Measurements from ENCODE around the gene SEC24D. TPM values are rescaled to one million over a fixed set of nuclear protein-coding genes. Genes with fewer than 3 reads are reported as not detected.

The SEC24D gene
- total RNA-seq, 1 experiment from 2014 or later: 61.5 TPM

GRCh38 chr4:118799231-118799942, 36.5 kb downstream of the SEC24D start:
- H3T11ph ChIP-seq (ENCODE audit: low read length): no peak overlapping the region
- peak overlapping the region in 2 of 3 experiments; percentile 27 to 28; a peak in 2 of 7 replicates for H3K27ac Mint-ChIP-seq
- peaks cover 45 to 66% (median 52%) of the 10 kb centered on the region in 3 experiments for H3K36me3 Mint-ChIP-seq (ENCODE audit: insufficient read depth in 1 of 3, low read depth in 3 of 3)
- H4K20me1 ChIP-seq (ENCODE audit: control insufficient read depth, insufficient read depth, insufficient read length): no peaks in the 10 kb centered on the region
- H3K4me3 Mint-ChIP-seq: no peak overlapping the region
- WGBS (ENCODE audit: extremely low coverage, insufficient read length, low lambda C conversion rate): no CpG with 5 or more reads among the region's 9 CpGs
- no peak for DNase-seq
- no peak overlapping the region for H2BK15ac ChIP-seq (ENCODE audit: low read depth, low read length)
- no peaks in the 10 kb centered on the region for H3K79me1 ChIP-seq (ENCODE audit: insufficient read depth, low read depth, low read length, poor library complexity, severe bottlenecking)
- no peak overlapping the region for H2AFZ ChIP-seq (ENCODE audit: low read length)
- H3K9me3 Mint-ChIP-seq: no peaks in the 10 kb centered on the region
- H3K4me1 ChIP-seq (ENCODE audit: insufficient read depth, low read length): no peaks in the 10 kb centered on the region; the same call in 1 of the 2 replicates
- no peaks in the 10 kb centered on the region for H3K27me3 Mint-ChIP-seq (ENCODE audit: low read depth)
- H2BK20ac ChIP-seq (ENCODE audit: low read depth, low read length, poor library complexity, severe bottlenecking): no peak overlapping the region
- H2BK5ac ChIP-seq (ENCODE audit: insufficient read length, low read length): no peak overlapping the region
- no peak overlapping the region for H3K9ac ChIP-seq (ENCODE audit: extremely low read depth, insufficient read length, low read length)
- H3K23me2 ChIP-seq (ENCODE audit: insufficient read length, low read depth, low read length, poor library complexity, severe bottlenecking): no peaks in the 10 kb centered on the region
- H3K27ac ChIP-seq (ENCODE audit: insufficient read length, low read depth, low read length): no peak overlapping the region
- H3K79me2 ChIP-seq (ENCODE audit: insufficient read depth, low read length): no peaks in the 10 kb centered on the region
- H2BK12ac ChIP-seq (ENCODE audit: insufficient read length, low read depth, low read length): no peak overlapping the region
- H2BK120ac ChIP-seq (ENCODE audit: low read depth, low read length, poor library complexity, severe bottlenecking): no peak overlapping the region
- H2AK5ac ChIP-seq (ENCODE audit: insufficient read length, low read length): no peak overlapping the region
- H3K14ac ChIP-seq (ENCODE audit: insufficient read depth, low read length): no peak overlapping the region
- H3K18ac ChIP-seq (ENCODE audit: insufficient read length, low read depth, low read length): no peak overlapping the region
- H4K8ac ChIP-seq (replicated peaks; ENCODE audit: insufficient read length, low read depth, low read length): no peak overlapping the region
- H3K4me1 Mint-ChIP-seq: peaks cover 19 to 21% of the 10 kb centered on the region in 2 experiments
- H3K9me3 ChIP-seq (ENCODE audit: control insufficient read depth, low read depth, low read length): no peaks in the 10 kb centered on the region
- H3K4me2 ChIP-seq (ENCODE audit: insufficient read depth, insufficient read length, low read length): no peak overlapping the region
- H3K23ac ChIP-seq (ENCODE audit: insufficient read length, low read depth, low read length): no peak overlapping the region
- H4K91ac ChIP-seq (ENCODE audit: insufficient read length, low read depth, low read length): no peak overlapping the region
- no peak overlapping the region for H3K56ac ChIP-seq (ENCODE audit: insufficient read length, low read depth, low read length)
- no peaks in the 10 kb centered on the region for H3K27me3 ChIP-seq (ENCODE audit: insufficient read depth, low read length)
- H3K4ac ChIP-seq (ENCODE audit: low read depth, low read length): no peak overlapping the region
- TF ChIP-seq, protein P1, sequence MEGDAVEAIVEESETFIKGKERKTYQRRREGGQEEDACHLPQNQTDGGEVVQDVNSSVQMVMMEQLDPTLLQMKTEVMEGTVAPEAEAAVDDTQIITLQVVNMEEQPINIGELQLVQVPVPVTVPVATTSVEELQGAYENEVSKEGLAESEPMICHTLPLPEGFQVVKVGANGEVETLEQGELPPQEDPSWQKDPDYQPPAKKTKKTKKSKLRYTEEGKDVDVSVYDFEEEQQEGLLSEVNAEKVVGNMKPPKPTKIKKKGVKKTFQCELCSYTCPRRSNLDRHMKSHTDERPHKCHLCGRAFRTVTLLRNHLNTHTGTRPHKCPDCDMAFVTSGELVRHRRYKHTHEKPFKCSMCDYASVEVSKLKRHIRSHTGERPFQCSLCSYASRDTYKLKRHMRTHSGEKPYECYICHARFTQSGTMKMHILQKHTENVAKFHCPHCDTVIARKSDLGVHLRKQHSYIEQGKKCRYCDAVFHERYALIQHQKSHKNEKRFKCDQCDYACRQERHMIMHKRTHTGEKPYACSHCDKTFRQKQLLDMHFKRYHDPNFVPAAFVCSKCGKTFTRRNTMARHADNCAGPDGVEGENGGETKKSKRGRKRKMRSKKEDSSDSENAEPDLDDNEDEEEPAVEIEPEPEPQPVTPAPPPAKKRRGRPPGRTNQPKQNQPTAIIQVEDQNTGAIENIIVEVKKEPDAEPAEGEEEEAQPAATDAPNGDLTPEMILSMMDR (conservative IDR thresholded peaks at IDR 0.05): no peak
- H4K5ac ChIP-seq (ENCODE audit: insufficient read length, low read depth, low read length): no peak overlapping the region
